SK-N-SH (cell line): ENCODE measurements around the gene RPUSD3. TPM values are rescaled to one million over a fixed set of nuclear protein-coding genes. Genes with fewer than 3 reads are reported as not detected.
A peak's percentile ranks its signal among the peaks of the same experiment; 100 is the strongest.

Experiments used
- CTCF ChIA-PET: fragments of 300-600, 350-600 bp; formaldehyde crosslinking; extraction: SDS; loops from one replicate; lab custom pipeline; 2021; lab: Yijun Ruan, JAX
- POLR2A ChIA-PET: fragments of 350-600 bp; sonication (Branson Sonifier 250); formaldehyde crosslinking; extraction: SDS; loops from one replicate; lab custom pipeline; 2020; ENCODE audit warnings: antibody characterized with exemption, inconsistent platforms; lab: Yijun Ruan, JAX
- DNase-seq: peaks from one replicate; pipeline ENCODE4 v3.0.0; 2012
- H2AFZ ChIP-seq: fragments of 200-600 bp; sonication (generic); 2 replicates; pipeline ENCODE4 v1.8.1; 2016; ENCODE audit warnings: antibody characterized with exemption, mild to moderate bottlenecking, low read depth
- H3F3A ChIP-seq: fragments of 200-600 bp; sonication (generic); replicated peaks from 2 replicates; pipeline ENCODE3; 2016; ENCODE audit warnings: antibody characterized with exemption, mild to moderate bottlenecking; ENCODE audit not compliant: insufficient read depth
- H3K27ac ChIP-seq, 2 experiments: fragments of 200-500 bp in 1 of 2; fragments of 200-600 bp in 1 of 2; sonication (Bioruptor generic) in 1 of 2; sonication (generic), shearing (Covaris generic) in 1 of 2; 2 replicates each; pipeline versions ENCODE4 v1.5.1 to v1.6.1; 2014 to 2016; ENCODE audit warnings: low read depth in 2 of 2, inconsistent platforms in 1 of 2, low read length in 1 of 2, mild to moderate bottlenecking in 1 of 2, mixed read lengths in 1 of 2
- H3K27me3 ChIP-seq: fragments of 200-600 bp; sonication (generic), shearing (Covaris generic); 2 replicates; pipeline ENCODE4 v1.6.1; 2016; ENCODE audit warnings: mixed run types; ENCODE audit not compliant: insufficient read depth
- H3K36me3 ChIP-seq, 2 experiments: fragments of 200-500 bp in 1 of 2; fragments of 200-600 bp in 1 of 2; sonication (Bioruptor generic) in 1 of 2; sonication (generic) in 1 of 2; replicated peaks in 1 of 2; 2 replicates each; pipeline versions ENCODE3 to v1.5.1; 2014 to 2016; ENCODE audit warnings: low read length in 1 of 2, mild to moderate bottlenecking in 1 of 2; ENCODE audit not compliant: insufficient read depth in 2 of 2, control insufficient read depth in 1 of 2
- H3K4me1 ChIP-seq, 2 experiments: fragments of 200-500 bp in 1 of 2; fragments of 200-600 bp in 1 of 2; sonication (Bioruptor generic) in 1 of 2; sonication (generic), shearing (Covaris generic) in 1 of 2; 2 replicates each; pipeline versions ENCODE4 v1.5.1 to v1.6.1; 2014 to 2016; ENCODE audit warnings: low read depth in 1 of 2, low read length in 1 of 2, mixed run types in 1 of 2; ENCODE audit not compliant: insufficient read depth in 2 of 2, control insufficient read depth in 1 of 2
- H3K4me2 ChIP-seq: fragments of 200-600 bp; sonication (generic), shearing (Covaris generic); 2 replicates; pipeline ENCODE4 v1.6.1; 2017; ENCODE audit warnings: mixed run types
- H3K4me3 ChIP-seq, 2 experiments: fragments of 200-500 bp in 1 of 2; fragments of 200-600 bp in 1 of 2; sonication (Bioruptor generic) in 1 of 2; sonication (generic), shearing (Covaris generic) in 1 of 2; 2 replicates each; pipeline versions ENCODE4 v1.5.1 to v1.8.1; 2014 to 2016; ENCODE audit warnings: low read depth in 2 of 2, inconsistent platforms in 1 of 2, low read length in 1 of 2, mild to moderate bottlenecking in 1 of 2, mixed read lengths in 1 of 2, moderate library complexity in 1 of 2
- H3K79me2 ChIP-seq: fragments of 200-600 bp; sonication (generic); 2 replicates; pipeline ENCODE4 v1.8.1; 2017; ENCODE audit warnings: mild to moderate bottlenecking; ENCODE audit not compliant: insufficient read depth
- H3K9ac ChIP-seq: fragments of 200-600 bp; sonication (generic); 2 replicates; pipeline ENCODE4 v1.6.1; 2017; ENCODE audit warnings: mixed run types
- H3K9me2 ChIP-seq: fragments of 200-600 bp; sonication (generic); 2 replicates; pipeline ENCODE4 v1.6.1; 2017; ENCODE audit warnings: mixed run types
- H3K9me3 ChIP-seq: fragments of 200-600 bp; sonication (generic); 2 replicates; pipeline ENCODE4 v1.6.1; 2017; ENCODE audit warnings: mixed run types, mild to moderate bottlenecking, moderate library complexity
- H4K20me1 ChIP-seq: fragments of 200-600 bp; sonication (generic); 2 replicates; pipeline ENCODE4 v1.6.1; 2017; ENCODE audit warnings: mild to moderate bottlenecking, mixed run types; ENCODE audit not compliant: insufficient read depth
- CHD2 ChIP-seq: fragments of 150-350 bp; IDR thresholded peaks from 2 replicates; pipeline ENCODE4 v1.6.1; 2018; ENCODE audit warnings: low read length; ENCODE audit not compliant: partially characterized antibody
- EZH2phosphoT487 ChIP-seq: fragments of 200-600 bp; sonication (generic); IDR thresholded peaks from 2 replicates; pipeline ENCODE4 v1.6.1; 2017; ENCODE audit warnings: low read depth, mixed run types, mild to moderate bottlenecking, antibody characterized with exemption, moderate library complexity, borderline replicate concordance
- FOSL2 ChIP-seq: IDR thresholded peaks from 2 replicates; pipeline ENCODE4 v1.4.0; 2012; ENCODE audit warnings: low read depth, mild to moderate bottlenecking, moderate library complexity, borderline replicate concordance
- JUND ChIP-seq: IDR thresholded peaks from 2 replicates; pipeline ENCODE4 v1.4.0; 2012
- MEF2A ChIP-seq: IDR thresholded peaks from 2 replicates; pipeline ENCODE4 v1.4.0; 2012; ENCODE audit warnings: low read depth, borderline replicate concordance
- MXI1 ChIP-seq: IDR thresholded peaks from 2 replicates; pipeline ENCODE4 v1.6.1; 2012; ENCODE audit warnings: mild to moderate bottlenecking, low read depth, low read length, improper control_type of control experiment
- NFIC ChIP-seq: IDR thresholded peaks from 2 replicates; pipeline ENCODE4 v1.4.0; 2012; ENCODE audit warnings: borderline replicate concordance
- POLR2AphosphoS5 ChIP-seq: IDR thresholded peaks from 2 replicates; pipeline ENCODE4 v1.6.1; 2012; ENCODE audit warnings: low read depth, low read length
- RAD21 ChIP-seq: IDR thresholded peaks from 2 replicates; pipeline ENCODE4 v1.6.1; 2012; ENCODE audit warnings: mild to moderate bottlenecking, low read length
- RFX5 ChIP-seq: IDR thresholded peaks from 2 replicates; pipeline ENCODE4 v1.6.1; 2012; ENCODE audit warnings: mild to moderate bottlenecking, improper control_type of control experiment, low read length
- RXRA ChIP-seq: IDR thresholded peaks from 2 replicates; pipeline ENCODE4 v1.4.0; 2012; ENCODE audit warnings: low read depth, mild to moderate bottlenecking, borderline replicate concordance
- SMC3 ChIP-seq: IDR thresholded peaks from 2 replicates; pipeline ENCODE4 v1.6.1; 2012; ENCODE audit warnings: low read depth, low read length, improper control_type of control experiment
- WGBS: methylation state at CpG from one replicate; pipeline ENCODE4 v1.1.6; 2017; ENCODE audit warnings: low lambda C conversion rate; 5-methylcytosine and 5-hydroxymethylcytosine counted together
- polyA plus RNA-seq, 3 experiments: library from polyadenylated mRNA; depleted of rRNA; stranded (reverse); fragments of >200 nt; gene quantifications; 2 replicates each; pipeline ENCODE4 v1.2.3, GENCODE V29; 2012
- TF ChIP-seq, protein P1 (sequence below): IDR thresholded peaks from 2 replicates; pipeline ENCODE4 v1.6.1; 2012; ENCODE audit warnings: mild to moderate bottlenecking, low read depth, low read length, moderate library complexity
- TF ChIP-seq, protein P2 (sequence below): fragments of 150-350 bp; IDR thresholded peaks from 2 replicates; pipeline ENCODE4 v1.6.1; 2016; ENCODE audit warnings: mild to moderate bottlenecking, low read depth, low read length
- TF ChIP-seq, protein P3 (sequence below): IDR thresholded peaks from 2 replicates; pipeline ENCODE4 v1.4.0; 2012; ENCODE audit warnings: low read depth
- TF ChIP-seq, protein P4 (sequence below): fragments of 150-350 bp; IDR thresholded peaks from 2 replicates; pipeline ENCODE4 v1.6.1; 2017; ENCODE audit warnings: antibody characterized with exemption, low read length, low read depth, borderline replicate concordance
- TF ChIP-seq, protein P5 (sequence below): IDR thresholded peaks from 2 replicates; pipeline ENCODE4 v1.4.0; 2012; ENCODE audit warnings: low read depth, borderline replicate concordance

The RPUSD3 gene
- polyA plus RNA-seq, 1 of the 3 experiments (the other 2 are of a cell fraction) = 43.4 TPM

DNA sequence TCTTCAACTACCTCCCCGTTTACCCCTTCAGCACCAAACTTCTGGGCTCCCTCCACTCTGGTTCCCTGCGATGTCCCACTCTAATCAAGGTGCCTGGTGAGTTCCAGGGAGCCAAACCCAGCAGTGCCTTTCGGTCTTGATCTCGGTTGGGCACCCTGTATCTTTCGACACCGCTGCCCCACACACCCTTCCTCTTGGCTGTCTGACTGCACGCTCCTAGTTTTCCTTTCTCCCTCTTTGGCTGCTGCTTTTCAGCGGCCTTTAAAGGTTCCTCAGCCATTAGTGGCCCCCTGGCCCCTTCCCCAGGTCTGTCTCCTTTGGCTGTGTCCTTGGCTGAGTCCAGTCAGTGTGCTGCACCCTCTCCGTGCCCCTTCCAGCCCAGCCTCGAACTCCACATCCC, 33.0 kb downstream of the RPUSD3 start (continued):
- no peak for TF ChIP-seq MXI1

DNA sequence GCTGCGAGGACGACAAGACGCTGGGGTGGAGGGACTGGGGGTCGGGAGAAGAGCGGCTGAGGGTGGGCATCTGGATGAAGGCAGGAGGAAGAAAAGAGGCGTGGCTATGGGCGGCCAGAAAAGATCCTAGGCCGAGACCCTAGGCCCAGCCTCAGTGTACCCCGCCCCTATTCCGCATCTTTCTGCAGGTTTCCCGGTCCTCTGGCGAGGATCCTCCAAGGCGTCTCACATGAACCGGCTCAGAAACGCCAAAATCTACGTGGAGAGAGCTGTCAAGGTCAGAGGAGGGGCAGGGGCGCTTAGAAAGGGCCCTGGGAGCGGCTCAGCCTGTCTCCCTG, 33.4 kb downstream of the RPUSD3 start:
- Histone ChIP-seq H3K27ac (peak overlapping the region; percentile 76 to 85; a peak in 3 of 4 replicates), H3K4me3 (peak overlapping the region; percentile 55 to 61), H3K9ac (peak overlapping the region; percentile 78), H3F3A (peaks cover 33% of the 10 kb centered on the region), H3K27me3 (no peaks in the 10 kb centered on the region), H3K4me1 (peaks cover 3 to 20% of the 10 kb centered on the region in 2 experiments; a peak in 1 of 4 replicates), H4K20me1 (no peaks in the 10 kb centered on the region), H3K9me3 (no peaks in the 10 kb centered on the region), H3K9me2 (no peaks in the 10 kb centered on the region), H2AFZ (0 out of 2 replicates have a peak overlapping the region, but pooled peaks have one; percentile 83), H3K36me3 (peaks cover 15 to 27% of the 10 kb centered on the region in 2 experiments), H3K4me2 (peak overlapping the region; percentile 86), H3K79me2 (no peaks in the 10 kb centered on the region)
- TF ChIP-seq RFX5 (no peak), NFIC (no peak)
- WGBS = 44% methylated on average over 18 of the region's 18 CpGs
- POLR2A ChIA-PET = interaction anchor here (0.7 kb wide), 1 partner anchor 18 kb away, joined by 3 read pairs; the partner anchor contains the start of gene ARPC4
- no peak for DNase-seq
- CTCF ChIA-PET = interaction anchor here (1.1 to 1.4 kb wide), 3 partner anchors 10 to 120 kb away, joined by 3 read pairs; no protein-coding TSS in a partner anchor

DNA sequence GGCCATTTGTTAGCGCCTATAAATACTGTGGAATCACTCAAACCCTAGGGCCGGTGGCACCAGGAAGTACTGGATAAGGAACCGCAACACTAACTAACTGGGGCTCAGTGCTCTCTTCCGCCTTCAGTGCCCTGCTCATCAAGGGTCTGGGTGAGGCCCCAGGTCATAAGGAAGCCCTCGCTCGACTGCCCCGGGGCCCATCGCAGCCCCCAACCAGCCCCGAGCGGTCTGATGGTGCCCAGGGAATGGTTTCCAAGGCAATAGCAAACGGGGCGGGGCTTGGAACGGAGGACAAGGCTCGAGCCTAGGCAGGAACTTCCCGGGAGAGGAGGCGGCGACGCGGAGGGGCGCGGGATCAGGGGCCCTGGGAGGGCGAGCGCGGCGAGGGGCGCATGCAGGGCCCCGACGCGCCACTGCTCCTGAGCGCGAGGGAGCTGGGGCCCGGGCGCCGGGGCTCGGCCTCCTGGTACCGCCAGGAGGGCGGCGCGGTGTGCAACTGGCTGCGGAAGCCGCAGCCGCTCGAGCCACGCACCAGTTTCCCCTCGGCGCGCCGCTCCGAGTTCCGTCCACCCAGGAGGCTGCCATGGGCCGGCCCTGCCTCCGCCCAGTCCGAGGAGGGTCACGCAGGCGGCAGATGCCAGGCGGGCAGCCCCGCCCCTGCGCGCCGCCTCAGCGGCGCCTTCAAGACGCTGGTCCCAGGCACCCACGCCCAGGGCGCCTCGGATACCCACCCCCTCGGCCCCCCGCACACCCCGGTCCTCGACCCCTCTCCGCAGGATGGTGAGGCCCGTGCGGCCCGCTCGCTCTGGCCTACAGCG, 34.0 kb downstream of the RPUSD3 start, which contains the start of gene TTLL3:
Gene TTLL3, plus strand, starts transcription at position 648 of the 818 bp plus-strand sequence. CDS start 400 bp downstream, outside the sequence.
- POLR2A ChIA-PET = no interaction called here
- H3K9ac ChIP-seq = peak within 1 kb of the TSS; percentile 78
- DNase-seq = peak; percentile 87
- H3K79me2 ChIP-seq = no peaks in the 10 kb centered on the region
- peaks cover 3 to 20% of the 10 kb centered on the region in 2 experiments; a peak in 1 of 4 replicates for H3K4me1 ChIP-seq
- peak within 1 kb of the TSS; percentile 83; the same call in 1 of the 2 replicates for H2AFZ ChIP-seq
- peaks cover 21 to 33% of the 10 kb centered on the region in 2 experiments for H3K36me3 ChIP-seq
- H3K4me3 ChIP-seq = peak within 1 kb of the TSS; percentile 55 to 61
- H3K9me2 ChIP-seq = no peaks in the 10 kb centered on the region
- H3K27me3 ChIP-seq = no peaks in the 10 kb centered on the region
- H3K4me2 ChIP-seq = peak within 1 kb of the TSS; percentile 86
- CTCF ChIA-PET = interaction anchor here (0.6 to 1.7 kb wide), 8 partner anchors 9 to 666 kb away, joined by 3 to 4 read pairs (median 3); no protein-coding TSS in a partner anchor
- H3K9me3 ChIP-seq = no peaks in the 10 kb centered on the region
- peak within 1 kb of the TSS; percentile 76 to 85 for H3K27ac ChIP-seq
- no peaks in the 10 kb centered on the region for H4K20me1 ChIP-seq
- WGBS = 14% methylated on average over 36 of the region's 76 CpGs
- peaks cover 33% of the 10 kb centered on the region for H3F3A ChIP-seq
- TF ChIP-seq CHD2 (no peak), FOSL2 (no peak), MXI1 (0 out of 2 replicates have a peak, but pooled peaks have one; percentile 43), RAD21 (no peak), MEF2A (no peak), EZH2phosphoT487 (no peak), JUND (no peak), SMC3 (0 out of 2 replicates have a peak, but pooled peaks have one; percentile 9), POLR2AphosphoS5 (peak; percentile 50; the same call in 1 of the 2 replicates), RXRA (no peak)
- TF ChIP-seq, protein P1, sequence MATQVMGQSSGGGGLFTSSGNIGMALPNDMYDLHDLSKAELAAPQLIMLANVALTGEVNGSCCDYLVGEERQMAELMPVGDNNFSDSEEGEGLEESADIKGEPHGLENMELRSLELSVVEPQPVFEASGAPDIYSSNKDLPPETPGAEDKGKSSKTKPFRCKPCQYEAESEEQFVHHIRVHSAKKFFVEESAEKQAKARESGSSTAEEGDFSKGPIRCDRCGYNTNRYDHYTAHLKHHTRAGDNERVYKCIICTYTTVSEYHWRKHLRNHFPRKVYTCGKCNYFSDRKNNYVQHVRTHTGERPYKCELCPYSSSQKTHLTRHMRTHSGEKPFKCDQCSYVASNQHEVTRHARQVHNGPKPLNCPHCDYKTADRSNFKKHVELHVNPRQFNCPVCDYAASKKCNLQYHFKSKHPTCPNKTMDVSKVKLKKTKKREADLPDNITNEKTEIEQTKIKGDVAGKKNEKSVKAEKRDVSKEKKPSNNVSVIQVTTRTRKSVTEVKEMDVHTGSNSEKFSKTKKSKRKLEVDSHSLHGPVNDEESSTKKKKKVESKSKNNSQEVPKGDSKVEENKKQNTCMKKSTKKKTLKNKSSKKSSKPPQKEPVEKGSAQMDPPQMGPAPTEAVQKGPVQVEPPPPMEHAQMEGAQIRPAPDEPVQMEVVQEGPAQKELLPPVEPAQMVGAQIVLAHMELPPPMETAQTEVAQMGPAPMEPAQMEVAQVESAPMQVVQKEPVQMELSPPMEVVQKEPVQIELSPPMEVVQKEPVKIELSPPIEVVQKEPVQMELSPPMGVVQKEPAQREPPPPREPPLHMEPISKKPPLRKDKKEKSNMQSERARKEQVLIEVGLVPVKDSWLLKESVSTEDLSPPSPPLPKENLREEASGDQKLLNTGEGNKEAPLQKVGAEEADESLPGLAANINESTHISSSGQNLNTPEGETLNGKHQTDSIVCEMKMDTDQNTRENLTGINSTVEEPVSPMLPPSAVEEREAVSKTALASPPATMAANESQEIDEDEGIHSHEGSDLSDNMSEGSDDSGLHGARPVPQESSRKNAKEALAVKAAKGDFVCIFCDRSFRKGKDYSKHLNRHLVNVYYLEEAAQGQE = no peak
- TF ChIP-seq, protein P2, sequence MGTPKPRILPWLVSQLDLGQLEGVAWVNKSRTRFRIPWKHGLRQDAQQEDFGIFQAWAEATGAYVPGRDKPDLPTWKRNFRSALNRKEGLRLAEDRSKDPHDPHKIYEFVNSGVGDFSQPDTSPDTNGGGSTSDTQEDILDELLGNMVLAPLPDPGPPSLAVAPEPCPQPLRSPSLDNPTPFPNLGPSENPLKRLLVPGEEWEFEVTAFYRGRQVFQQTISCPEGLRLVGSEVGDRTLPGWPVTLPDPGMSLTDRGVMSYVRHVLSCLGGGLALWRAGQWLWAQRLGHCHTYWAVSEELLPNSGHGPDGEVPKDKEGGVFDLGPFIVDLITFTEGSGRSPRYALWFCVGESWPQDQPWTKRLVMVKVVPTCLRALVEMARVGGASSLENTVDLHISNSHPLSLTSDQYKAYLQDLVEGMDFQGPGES = no peak
- TF ChIP-seq, protein P3, sequence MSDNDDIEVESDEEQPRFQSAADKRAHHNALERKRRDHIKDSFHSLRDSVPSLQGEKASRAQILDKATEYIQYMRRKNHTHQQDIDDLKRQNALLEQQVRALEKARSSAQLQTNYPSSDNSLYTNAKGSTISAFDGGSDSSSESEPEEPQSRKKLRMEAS = 0 out of 2 replicates have a peak, but pooled peaks have one; percentile 22
- TF ChIP-seq, protein P4, sequence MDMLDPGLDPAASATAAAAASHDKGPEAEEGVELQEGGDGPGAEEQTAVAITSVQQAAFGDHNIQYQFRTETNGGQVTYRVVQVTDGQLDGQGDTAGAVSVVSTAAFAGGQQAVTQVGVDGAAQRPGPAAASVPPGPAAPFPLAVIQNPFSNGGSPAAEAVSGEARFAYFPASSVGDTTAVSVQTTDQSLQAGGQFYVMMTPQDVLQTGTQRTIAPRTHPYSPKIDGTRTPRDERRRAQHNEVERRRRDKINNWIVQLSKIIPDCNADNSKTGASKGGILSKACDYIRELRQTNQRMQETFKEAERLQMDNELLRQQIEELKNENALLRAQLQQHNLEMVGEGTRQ = no peak
- TF ChIP-seq, protein P5, sequence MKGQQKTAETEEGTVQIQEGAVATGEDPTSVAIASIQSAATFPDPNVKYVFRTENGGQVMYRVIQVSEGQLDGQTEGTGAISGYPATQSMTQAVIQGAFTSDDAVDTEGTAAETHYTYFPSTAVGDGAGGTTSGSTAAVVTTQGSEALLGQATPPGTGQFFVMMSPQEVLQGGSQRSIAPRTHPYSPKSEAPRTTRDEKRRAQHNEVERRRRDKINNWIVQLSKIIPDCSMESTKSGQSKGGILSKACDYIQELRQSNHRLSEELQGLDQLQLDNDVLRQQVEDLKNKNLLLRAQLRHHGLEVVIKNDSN = no peak
